HG02678 (cell line): ENCODE data around the gene KIAA2012.
"Not testable (repeated sequence)": the region's sequence is repeated elsewhere in the genome, so short reads cannot be mapped to it uniquely, and the experiment has no call there.

ENCODE experiments used
- ATAC-seq: cut with Tn5 transposase; IDR thresholded peaks from one replicate; pipeline ENCODE4 v1.9.1; 2021; ENCODE audit warnings: mild to moderate bottlenecking, moderate library complexity; ENCODE audit not compliant: unreplicated experiment

The KIAA2012 gene

GRCh38 chr2:202114291-202114690 is 41.2 kb downstream of the KIAA2012 start:
- ATAC-seq = no peak

GRCh38 chr2:202114795-202115194 is 41.7 kb downstream of the KIAA2012 start:
- no peak for ATAC-seq

- no peak for ATAC-seq
Measured at GRCh38 chr2:202115479-202115971, 42.5 kb downstream of the KIAA2012 start.

- no peak for ATAC-seq
Measured at GRCh38 chr2:202116691-202117090, 43.6 kb downstream of the KIAA2012 start.

GRCh38 chr2:202118168-202118567 is 45.1 kb downstream of the KIAA2012 start:
- ATAC-seq = no peak

GRCh38 chr2:202120828-202121227 is 47.8 kb downstream of the KIAA2012 start:
- ATAC-seq = no peak

GRCh38 chr2:202121532-202122162 is 48.6 kb downstream of the KIAA2012 start:
- no peak for ATAC-seq

GRCh38 chr2:202122163-202122540 is 49.1 kb downstream of the KIAA2012 start:
- ATAC-seq = no peak

- no peak for ATAC-seq
Measured at GRCh38 chr2:202122980-202123720, 50.1 kb downstream of the KIAA2012 start.

- ATAC-seq = no peak
Measured at GRCh38 chr2:202124286-202124685, 51.2 kb downstream of the KIAA2012 start.

- no peak for ATAC-seq
Measured at GRCh38 chr2:202127687-202128331, 54.8 kb downstream of the KIAA2012 start.

GRCh38 chr2:202129841-202130240 is 56.8 kb downstream of the KIAA2012 start:
- ATAC-seq = no peak

GRCh38 chr2:202133200-202133908 is 60.3 kb downstream of the KIAA2012 start:
- ATAC-seq = no peak

- no peak for ATAC-seq
Measured at GRCh38 chr2:202133909-202134265, 60.8 kb downstream of the KIAA2012 start.

- ATAC-seq = no peak
Measured at GRCh38 chr2:202135091-202135874, 62.2 kb downstream of the KIAA2012 start.

- ATAC-seq = not testable (repeated sequence)
Measured at GRCh38 chr2:202136039-202136438, 63.0 kb downstream of the KIAA2012 start.

- ATAC-seq = no peak
Measured at GRCh38 chr2:202136526-202136925, 63.5 kb downstream of the KIAA2012 start.

- no peak for ATAC-seq
Measured at GRCh38 chr2:202140522-202141252, 67.6 kb downstream of the KIAA2012 start.

GRCh38 chr2:202141329-202141947 is 68.4 kb downstream of the KIAA2012 start:
- no peak for ATAC-seq
